Measurements from ENCODE around the gene TMEM63B. TPM values are rescaled to one million over a fixed set of nuclear protein-coding genes. Genes with fewer than 3 reads are reported as not detected.
"Not testable (repeated sequence)": the region's sequence is repeated elsewhere in the genome, so short reads cannot be mapped to it uniquely, and the experiment has no call there.

Gene TMEM63B
- polyA plus RNA-seq, 2 of the 4 experiments (the other 2 are of a cell fraction): 21.6 to 24.0 TPM

DNA sequence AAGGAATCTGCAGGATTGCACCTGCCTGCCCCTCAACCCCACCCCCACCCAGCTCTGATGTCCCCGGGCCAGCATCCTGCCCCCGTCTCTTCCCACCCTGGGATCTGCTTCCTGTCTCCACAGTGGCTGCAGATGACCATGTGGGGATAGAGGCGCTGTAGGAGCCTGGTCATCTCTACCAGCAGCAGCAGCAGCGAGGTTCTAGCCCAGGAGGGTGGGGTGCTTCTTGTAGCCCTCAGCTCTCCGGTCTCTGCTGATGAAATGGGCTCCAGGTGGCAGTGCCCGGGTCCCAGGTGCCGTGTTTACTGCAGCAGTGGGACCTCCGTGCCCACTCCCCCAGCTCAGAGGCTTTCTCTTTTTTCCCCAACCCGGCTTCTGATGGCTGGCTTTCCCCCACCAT is 56.4 kb downstream of the TMEM63B start (continued):
- TF ChIP-seq MAX (IDR thresholded peaks at IDR 0.05) (no peak), ZNF302 (CRISPR knock-in tag; IDR thresholded peaks at IDR 0.05) (no peak), NR3C1 (IDR thresholded peaks at IDR 0.05) (no peak), HOXA7 (CRISPR knock-in tag; IDR thresholded peaks at IDR 0.05) (no peak), CHD4 (IDR thresholded peaks at IDR 0.05; ENCODE audit: borderline replicate concordance) (no peak), CHD2 (IDR thresholded peaks at IDR 0.05; ENCODE audit: low read length, partially characterized antibody) (no peak)
- TF ChIP-seq, protein P1, sequence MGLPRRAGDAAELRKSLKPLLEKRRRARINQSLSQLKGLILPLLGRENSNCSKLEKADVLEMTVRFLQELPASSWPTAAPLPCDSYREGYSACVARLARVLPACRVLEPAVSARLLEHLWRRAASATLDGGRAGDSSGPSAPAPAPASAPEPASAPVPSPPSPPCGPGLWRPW (IDR thresholded peaks at IDR 0.05): no peak
- TF ChIP-seq, protein P2, sequence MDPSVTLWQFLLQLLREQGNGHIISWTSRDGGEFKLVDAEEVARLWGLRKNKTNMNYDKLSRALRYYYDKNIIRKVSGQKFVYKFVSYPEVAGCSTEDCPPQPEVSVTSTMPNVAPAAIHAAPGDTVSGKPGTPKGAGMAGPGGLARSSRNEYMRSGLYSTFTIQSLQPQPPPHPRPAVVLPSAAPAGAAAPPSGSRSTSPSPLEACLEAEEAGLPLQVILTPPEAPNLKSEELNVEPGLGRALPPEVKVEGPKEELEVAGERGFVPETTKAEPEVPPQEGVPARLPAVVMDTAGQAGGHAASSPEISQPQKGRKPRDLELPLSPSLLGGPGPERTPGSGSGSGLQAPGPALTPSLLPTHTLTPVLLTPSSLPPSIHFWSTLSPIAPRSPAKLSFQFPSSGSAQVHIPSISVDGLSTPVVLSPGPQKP (IDR thresholded peaks at IDR 0.05; ENCODE audit: low read depth, low read length): no peak

DNA sequence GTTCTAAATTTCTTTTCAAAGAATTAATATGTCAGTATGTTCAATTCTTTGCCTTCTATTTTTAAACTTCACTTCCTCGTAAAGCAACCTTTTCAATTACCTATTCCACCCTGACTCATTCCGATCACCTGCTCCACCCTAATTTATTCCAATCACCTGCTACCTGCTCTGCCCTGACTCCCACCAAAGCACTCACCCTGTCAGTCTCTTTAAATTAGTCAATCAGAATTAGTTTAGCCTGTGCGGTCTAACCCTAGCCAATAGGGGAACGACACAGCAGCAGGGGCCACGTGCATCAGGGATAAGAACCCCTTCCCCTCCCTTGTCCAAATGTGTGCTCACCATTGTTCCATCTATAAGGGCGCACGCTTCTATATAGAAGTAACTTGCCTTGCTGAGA is 58.0 kb downstream of the TMEM63B start:
- H3K4me2 ChIP-seq; H3K27ac ChIP-seq; H3K9me3 ChIP-seq; DNase-seq (ENCODE audit: low read depth in 1 of 2, low spot score in 1 of 2); ATAC-seq; FAIRE-seq; H3K4me3 ChIP-seq; H3K4me1 ChIP-seq; POLR2A ChIA-PET: not testable (repeated sequence)
- CTCF ChIA-PET: interaction anchor here (1.3 to 2.6 kb wide), 4 partner anchors 13 to 89 kb away, joined by 3 to 9 read pairs (median 7); no protein-coding TSS in a partner anchor
- 58% methylated on average over 7 of the region's 7 CpGs for WGBS (ENCODE audit: missing lambda C conversion rate)

DNA sequence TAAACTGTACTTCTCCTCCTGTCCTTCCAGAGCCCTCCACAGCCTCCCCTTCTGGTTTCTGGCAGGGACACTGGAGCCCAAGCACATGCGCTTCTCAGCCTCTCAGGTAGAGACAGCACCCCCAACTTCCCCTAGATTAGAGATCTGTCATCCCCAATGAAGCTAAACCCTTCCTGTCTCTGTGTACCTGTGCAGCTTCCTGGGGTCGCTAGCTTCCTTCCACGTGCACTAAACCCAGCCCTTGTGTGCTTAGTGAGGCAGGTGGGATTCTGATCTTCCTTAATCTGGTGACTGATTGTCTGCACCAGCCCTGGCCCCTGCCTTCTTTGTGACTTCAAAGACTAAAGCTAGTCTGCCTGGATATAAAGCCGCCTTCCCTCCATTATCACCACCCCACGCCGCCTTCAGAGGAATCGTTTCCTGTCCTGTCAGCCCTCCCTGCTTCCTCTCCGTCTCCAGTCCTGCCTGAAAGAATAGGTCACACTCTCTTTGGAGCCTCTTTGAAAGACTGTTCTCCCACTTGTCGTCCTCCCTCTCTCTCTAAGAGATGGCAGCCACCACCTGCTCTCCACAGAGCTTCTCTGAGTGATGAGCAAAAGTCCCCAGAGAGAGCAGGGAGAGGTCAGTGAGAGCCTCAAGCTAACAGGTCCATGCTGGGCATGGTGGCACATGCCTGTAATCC is 58.7 kb downstream of the TMEM63B start:
- H3K4me2 ChIP-seq: no peak overlapping the region
- ChIA-PET CTCF (interaction anchor here (1.3 to 4.5 kb wide), 4 partner anchors 13 to 90 kb away, joined by 3 to 17 read pairs (median 7); no protein-coding TSS in a partner anchor), POLR2A (no interaction called here)
- WGBS (ENCODE audit: missing lambda C conversion rate): 70% methylated on average over 9 of the region's 9 CpGs
- no peak; a peak in 1 of 6 replicates for ATAC-seq
- H3K4me3 ChIP-seq: no peak overlapping the region
- H3K9me3 ChIP-seq: no peaks in the 10 kb centered on the region
- TF ChIP-seq, protein P2 (IDR thresholded peaks at IDR 0.05; ENCODE audit: low read depth, low read length): no peak
- TF ChIP-seq RFX5 (IDR thresholded peaks at IDR 0.05) (no peak), ZC3H11A (IDR thresholded peaks at IDR 0.05) (no peak), EHMT2 (IDR thresholded peaks at IDR 0.05; ENCODE audit: low read depth) (no peak), CEBPB (IDR thresholded peaks at IDR 0.05) (no peak), NR3C1 (IDR thresholded peaks at IDR 0.05) (no peak), FOXS1 (CRISPR knock-in tag; IDR thresholded peaks at IDR 0.05) (no peak), CBX2 (IDR thresholded peaks at IDR 0.05; ENCODE audit: borderline replicate concordance, low read depth) (no peak), MYC (IDR thresholded peaks at IDR 0.05; ENCODE audit: borderline replicate concordance, low read length) (no peak), HOXB5 (CRISPR knock-in tag; IDR thresholded peaks at IDR 0.05) (no peak), BHLHE40 (IDR thresholded peaks at IDR 0.05; ENCODE audit: low read depth, low read length) (no peak), REST (IDR thresholded peaks at IDR 0.05) (no peak), MAX (IDR thresholded peaks at IDR 0.05) (no peak), MAFK (IDR thresholded peaks at IDR 0.05; ENCODE audit: partially characterized antibody) (no peak), HEYL (CRISPR knock-in tag; IDR thresholded peaks at IDR 0.05) (no peak), FOSB (CRISPR knock-in tag; IDR thresholded peaks at IDR 0.05) (no peak), KDM5A (IDR thresholded peaks at IDR 0.05) (no peak)
- TF ChIP-seq, protein P3, sequence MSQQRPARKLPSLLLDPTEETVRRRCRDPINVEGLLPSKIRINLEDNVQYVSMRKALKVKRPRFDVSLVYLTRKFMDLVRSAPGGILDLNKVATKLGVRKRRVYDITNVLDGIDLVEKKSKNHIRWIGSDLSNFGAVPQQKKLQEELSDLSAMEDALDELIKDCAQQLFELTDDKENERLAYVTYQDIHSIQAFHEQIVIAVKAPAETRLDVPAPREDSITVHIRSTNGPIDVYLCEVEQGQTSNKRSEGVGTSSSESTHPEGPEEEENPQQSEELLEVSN (IDR thresholded peaks at IDR 0.05; ENCODE audit: borderline replicate concordance, low read depth): no peak
- TF ChIP-seq, protein P4, sequence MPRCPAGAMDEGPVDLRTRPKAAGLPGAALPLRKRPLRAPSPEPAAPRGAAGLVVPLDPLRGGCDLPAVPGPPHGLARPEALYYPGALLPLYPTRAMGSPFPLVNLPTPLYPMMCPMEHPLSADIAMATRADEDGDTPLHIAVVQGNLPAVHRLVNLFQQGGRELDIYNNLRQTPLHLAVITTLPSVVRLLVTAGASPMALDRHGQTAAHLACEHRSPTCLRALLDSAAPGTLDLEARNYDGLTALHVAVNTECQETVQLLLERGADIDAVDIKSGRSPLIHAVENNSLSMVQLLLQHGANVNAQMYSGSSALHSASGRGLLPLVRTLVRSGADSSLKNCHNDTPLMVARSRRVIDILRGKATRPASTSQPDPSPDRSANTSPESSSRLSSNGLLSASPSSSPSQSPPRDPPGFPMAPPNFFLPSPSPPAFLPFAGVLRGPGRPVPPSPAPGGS (IDR thresholded peaks at IDR 0.05): no peak
- FAIRE-seq: no peak
- H3K27ac ChIP-seq: no peak overlapping the region
- no peak for DNase-seq (ENCODE audit: low read depth in 1 of 2, low spot score in 1 of 2)
- no peaks in the 10 kb centered on the region for H3K4me1 ChIP-seq
